HepG2 (cell line): ENCODE results near the gene ECEL1. TPM values are rescaled to one million over a fixed set of nuclear protein-coding genes. Genes with fewer than 3 reads are reported as not detected.

ENCODE experiments used
- CTCF ChIP-seq: sonication (generic); formaldehyde crosslinking; IDR thresholded peaks from 2 replicates; pipeline ENCODE4 v1.5.0; 2020; ENCODE audit warnings: mild to moderate bottlenecking, missing genetic modification reagents, moderate library complexity
- EZH2 ChIP-seq: conservative IDR thresholded peaks from 2 replicates; pipeline ENCODE4 v1.6.1; 2012; ENCODE audit warnings: mild to moderate bottlenecking, low read depth, low read length, moderate library complexity
- FIP1L1 ChIP-seq: fragments of 200-400 bp; formaldehyde crosslinking; IDR thresholded peaks from 2 replicates; pipeline ENCODE4 v1.6.1; 2018; ENCODE audit warnings: low read depth, mild to moderate bottlenecking, low read length, moderate library complexity, borderline replicate concordance; ENCODE audit not compliant: insufficient read depth
- GMEB1 ChIP-seq: sonication (generic); formaldehyde crosslinking; IDR thresholded peaks from 2 replicates; pipeline ENCODE4 v1.5.1; 2020; ENCODE audit warnings: missing genetic modification reagents, mild to moderate bottlenecking, borderline replicate concordance
- KAT7 ChIP-seq: IDR thresholded peaks from 2 replicates; pipeline ENCODE4 v1.6.1; 2018; ENCODE audit warnings: borderline replicate concordance, missing compliant biosample characterization
- KDM5B ChIP-seq: sonication (generic); formaldehyde crosslinking; IDR thresholded peaks from 2 replicates; pipeline ENCODE4 v1.4.0; 2020; ENCODE audit warnings: missing genetic modification reagents, mild to moderate bottlenecking, borderline replicate concordance
- MTF2 ChIP-seq: sonication (generic); formaldehyde crosslinking; IDR thresholded peaks from 2 replicates; pipeline ENCODE4 v1.5.0; 2020; ENCODE audit warnings: missing genetic modification reagents, borderline replicate concordance
- MXD3 ChIP-seq: IDR thresholded peaks from 2 replicates; pipeline ENCODE4 v1.6.1; 2016; ENCODE audit warnings: mild to moderate bottlenecking, missing biosample characterization, missing genetic modification reagents
- PITX1 ChIP-seq: sonication (generic); formaldehyde crosslinking; IDR thresholded peaks from 2 replicates; pipeline ENCODE4 v1.5.1; 2020; ENCODE audit warnings: mild to moderate bottlenecking, missing genetic modification reagents
- SALL1 ChIP-seq: sonication (generic); formaldehyde crosslinking; IDR thresholded peaks from 2 replicates; pipeline ENCODE4 v1.8.0; 2022; ENCODE audit warnings: mild to moderate bottlenecking, missing genetic modification reagents
- SPEN ChIP-seq: sonication (generic); formaldehyde crosslinking; IDR thresholded peaks from 2 replicates; pipeline ENCODE4 v1.5.1; 2020; ENCODE audit warnings: low read depth, mild to moderate bottlenecking, missing genetic modification reagents
- TBX2 ChIP-seq: sonication (generic); formaldehyde crosslinking; IDR thresholded peaks from 2 replicates; pipeline ENCODE4 v1.5.0; 2020; ENCODE audit warnings: missing genetic modification reagents, mild to moderate bottlenecking, borderline replicate concordance
- TFDP2 ChIP-seq: sonication (generic); formaldehyde crosslinking; IDR thresholded peaks from 2 replicates; pipeline ENCODE4 v1.4.0; 2020; ENCODE audit warnings: missing genetic modification reagents
- TOE1 ChIP-seq: sonication (generic); formaldehyde crosslinking; IDR thresholded peaks from 2 replicates; pipeline ENCODE4 v1.4.0; 2020; ENCODE audit warnings: mild to moderate bottlenecking, missing genetic modification reagents
- ZFP36L1 ChIP-seq: sonication (generic); formaldehyde crosslinking; IDR thresholded peaks from 2 replicates; pipeline ENCODE4 v1.8.0; 2022; ENCODE audit warnings: mild to moderate bottlenecking, missing genetic modification reagents, moderate library complexity
- ZHX1 ChIP-seq: sonication (generic); formaldehyde crosslinking; IDR thresholded peaks from 2 replicates; pipeline ENCODE4 v1.8.1; 2022; ENCODE audit warnings: low read depth, mild to moderate bottlenecking, missing genetic modification reagents
- ZKSCAN8 ChIP-seq: IDR thresholded peaks from 2 replicates; pipeline ENCODE4 v1.6.1; 2016; ENCODE audit warnings: borderline replicate concordance, missing genetic modification reagents, missing compliant biosample characterization
- ZNF12 ChIP-seq: sonication (generic); formaldehyde crosslinking; IDR thresholded peaks from 2 replicates; pipeline ENCODE4 v1.5.0; 2020; ENCODE audit warnings: missing genetic modification reagents
- ZSCAN30 ChIP-seq: sonication (generic); formaldehyde crosslinking; IDR thresholded peaks from 2 replicates; pipeline ENCODE4 v1.5.0; 2020; ENCODE audit warnings: mild to moderate bottlenecking, missing genetic modification reagents
- polyA plus RNA-seq, 8 experiments: library from polyadenylated mRNA; depleted of rRNA in 3 of 8; stranded (reverse) in 7 of 8; unstranded in 1 of 8; fragments of >200 nt; fragmentation: Illumina TruSeq in 4 of 8; extraction: Trizol in 4 of 8; gene quantifications; 2 replicates each; pipeline versions ENCODE4 v1.2.1 to v1.2.3, GENCODE V29; 2011 to 2016; ENCODE audit warnings: low read depth in 4 of 8, missing spikeins in 1 of 8, mixed read lengths in 1 of 8; ENCODE audit not compliant: insufficient read depth in 1 of 8
- total RNA-seq, 5 experiments: library from RNA; depleted of rRNA; stranded (reverse); fragments of >200 nt; fragmentation: Illumina TruSeq; extraction: Trizol; gene quantifications; 2 replicates each; pipeline ENCODE4 v1.2.3, GENCODE V29; 2016; ENCODE audit warnings: low read depth in 1 of 5

ECEL1 gene
- total and polyA plus RNA-seq, 2 of the 13 experiments (the other 11 are each of a cell fraction or from before 2014, with no cell fraction given), result not detected

- TF ChIP-seq ZSCAN30 (0 out of 2 replicates have a peak, but pooled peaks have one; percentile 53), SALL1 (CRISPR knock-in tag) (peak; percentile 41; the same call in 1 of the 2 replicates), TFDP2 (CRISPR knock-in tag) (0 out of 2 replicates have a peak, but pooled peaks have one; percentile 17), MTF2 (CRISPR knock-in tag) (peak; percentile 85; the same call in 1 of the 2 replicates), SPEN (CRISPR knock-in tag) (peak; percentile 64; the same call in 1 of the 2 replicates), KAT7 (CRISPR knock-in tag) (0 out of 2 replicates have a peak, but pooled peaks have one; percentile 45), ZFP36L1 (CRISPR knock-in tag) (0 out of 2 replicates have a peak, but pooled peaks have one; percentile 26), ZNF12 (0 out of 2 replicates have a peak, but pooled peaks have one; percentile 34), ZHX1 (CRISPR knock-in tag) (0 out of 2 replicates have a peak, but pooled peaks have one; percentile 29), TOE1 (CRISPR knock-in tag) (no peak), MXD3 (0 out of 2 replicates have a peak, but pooled peaks have one; percentile 63), GMEB1 (CRISPR knock-in tag) (no peak), EZH2 (peak; percentile 84), ZKSCAN8 (no peak), KDM5B (CRISPR knock-in tag) (peak; percentile 19; the same call in 1 of the 2 replicates), CTCF (CRISPR knock-in tag) (peak; percentile 84), PITX1 (CRISPR knock-in tag) (no peak), TBX2 (0 out of 2 replicates have a peak, but pooled peaks have one; percentile 19), FIP1L1 (no peak)
Observed at GRCh38 chr2:232523682-232524597, 36.3 kb upstream of the ECEL1 start (continued).
